Measurements from ENCODE around the gene RSAD1. TPM values are rescaled to one million over a fixed set of nuclear protein-coding genes. Genes with fewer than 3 reads are reported as not detected.

RSAD1 gene
- total RNA-seq, 2 donors from 2014 or later: 26.6 to 35.8 TPM

DNA sequence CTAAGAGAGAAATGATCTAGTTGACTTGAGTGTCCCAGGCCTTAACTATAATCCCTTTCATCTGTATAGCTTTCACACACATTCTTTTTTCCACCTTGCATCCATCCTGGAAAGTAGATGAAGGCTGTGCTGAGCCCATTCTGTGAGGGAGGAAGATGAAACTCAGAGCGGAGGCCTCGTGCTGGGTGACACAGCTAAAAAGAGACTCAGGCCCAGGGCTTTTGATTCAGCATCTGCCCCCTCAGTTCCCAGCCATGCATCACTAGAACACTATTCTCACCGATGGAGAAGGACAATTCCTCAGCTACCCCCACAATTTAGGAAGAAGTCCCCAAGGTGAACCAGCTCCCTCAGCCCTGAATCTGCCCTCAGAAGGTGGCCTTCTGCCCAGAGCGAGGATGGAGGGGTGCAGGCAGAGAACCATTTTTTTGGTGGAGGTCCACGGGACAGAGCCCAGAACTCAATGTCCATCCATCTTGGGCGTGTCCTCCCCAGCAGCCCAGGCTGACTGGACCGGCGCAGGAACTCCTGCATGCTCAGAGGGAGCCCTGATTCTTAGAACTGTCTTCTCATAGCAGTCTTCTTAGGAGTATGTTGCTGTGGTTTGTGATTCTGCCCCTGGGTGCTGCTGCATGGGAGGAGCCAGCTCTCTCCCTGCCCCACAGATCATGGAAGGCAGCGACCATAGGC lies 23.8 kb downstream of the RSAD1 start:
- H3K9ac ChIP-seq (ENCODE audit: extremely low read depth, low read length, poor library complexity, severe bottlenecking): no peak overlapping the region
- no peaks in the 10 kb centered on the region for H3K9me3 ChIP-seq (ENCODE audit: control insufficient read depth, low read length)
- no peaks in the 10 kb centered on the region for H3K4me1 ChIP-seq (ENCODE audit: control insufficient read depth, insufficient read depth, low read length)
- H3K27ac ChIP-seq (ENCODE audit: low read depth, low read length): no peak overlapping the region
- peaks cover 14% of the 10 kb centered on the region for H3K27me3 Mint-ChIP-seq (ENCODE audit: insufficient read depth)
- H3K27ac Mint-ChIP-seq: no peak overlapping the region
- DNase-seq: peak; percentile 34
- peaks cover 11% of the 10 kb centered on the region for H3K27me3 ChIP-seq (ENCODE audit: control insufficient read depth, insufficient read depth, low read length, poor library complexity, severe bottlenecking)
- no peak overlapping the region for H3K4me3 Mint-ChIP-seq
- 89 to 97% methylated on average over 3 to 9 of the region's 9 CpGs for WGBS, 2 experiments (ENCODE audit: insufficient coverage in 1 of 2, insufficient read length in 1 of 2)
- H3K36me3 ChIP-seq (ENCODE audit: control insufficient read depth, insufficient read depth, low read length): no peaks in the 10 kb centered on the region
- no peaks in the 10 kb centered on the region for H3K9me3 Mint-ChIP-seq
- peaks cover 5% of the 10 kb centered on the region for H3K4me1 Mint-ChIP-seq
- TF ChIP-seq, protein P1, sequence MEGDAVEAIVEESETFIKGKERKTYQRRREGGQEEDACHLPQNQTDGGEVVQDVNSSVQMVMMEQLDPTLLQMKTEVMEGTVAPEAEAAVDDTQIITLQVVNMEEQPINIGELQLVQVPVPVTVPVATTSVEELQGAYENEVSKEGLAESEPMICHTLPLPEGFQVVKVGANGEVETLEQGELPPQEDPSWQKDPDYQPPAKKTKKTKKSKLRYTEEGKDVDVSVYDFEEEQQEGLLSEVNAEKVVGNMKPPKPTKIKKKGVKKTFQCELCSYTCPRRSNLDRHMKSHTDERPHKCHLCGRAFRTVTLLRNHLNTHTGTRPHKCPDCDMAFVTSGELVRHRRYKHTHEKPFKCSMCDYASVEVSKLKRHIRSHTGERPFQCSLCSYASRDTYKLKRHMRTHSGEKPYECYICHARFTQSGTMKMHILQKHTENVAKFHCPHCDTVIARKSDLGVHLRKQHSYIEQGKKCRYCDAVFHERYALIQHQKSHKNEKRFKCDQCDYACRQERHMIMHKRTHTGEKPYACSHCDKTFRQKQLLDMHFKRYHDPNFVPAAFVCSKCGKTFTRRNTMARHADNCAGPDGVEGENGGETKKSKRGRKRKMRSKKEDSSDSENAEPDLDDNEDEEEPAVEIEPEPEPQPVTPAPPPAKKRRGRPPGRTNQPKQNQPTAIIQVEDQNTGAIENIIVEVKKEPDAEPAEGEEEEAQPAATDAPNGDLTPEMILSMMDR (conservative IDR thresholded peaks at IDR 0.05): no peak
- H3K4me3 ChIP-seq (ENCODE audit: low read length): no peak overlapping the region
- H3K36me3 Mint-ChIP-seq (ENCODE audit: low read depth): no peaks in the 10 kb centered on the region

DNA sequence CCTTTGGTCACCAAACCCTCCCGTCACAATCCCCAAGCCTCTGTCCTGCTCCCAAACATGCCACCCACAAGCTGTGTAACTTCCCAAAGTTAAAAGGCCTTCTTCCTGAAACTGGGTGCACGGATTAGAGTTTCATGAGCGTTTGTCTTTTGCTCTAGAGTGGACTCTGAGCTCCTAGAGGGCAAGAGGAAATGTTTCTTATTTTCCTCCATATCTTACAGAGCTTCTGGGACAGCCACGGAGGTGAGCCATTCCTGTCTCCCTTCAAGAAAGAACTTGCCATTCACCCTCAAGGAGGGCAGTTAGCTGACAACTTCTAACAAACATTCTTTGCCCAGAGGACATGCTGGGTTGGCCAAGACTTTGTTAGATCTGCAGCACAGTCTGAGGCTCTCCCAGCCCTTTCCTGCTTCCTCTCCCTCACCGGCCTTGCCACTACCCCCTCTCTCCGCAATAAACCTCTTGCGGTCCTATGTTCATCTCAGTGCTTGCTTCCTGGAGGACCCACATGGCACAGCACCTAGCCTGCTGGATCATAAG lies 27.0 kb downstream of the RSAD1 start:
- no peaks in the 10 kb centered on the region for H3K9me3 Mint-ChIP-seq

DNA sequence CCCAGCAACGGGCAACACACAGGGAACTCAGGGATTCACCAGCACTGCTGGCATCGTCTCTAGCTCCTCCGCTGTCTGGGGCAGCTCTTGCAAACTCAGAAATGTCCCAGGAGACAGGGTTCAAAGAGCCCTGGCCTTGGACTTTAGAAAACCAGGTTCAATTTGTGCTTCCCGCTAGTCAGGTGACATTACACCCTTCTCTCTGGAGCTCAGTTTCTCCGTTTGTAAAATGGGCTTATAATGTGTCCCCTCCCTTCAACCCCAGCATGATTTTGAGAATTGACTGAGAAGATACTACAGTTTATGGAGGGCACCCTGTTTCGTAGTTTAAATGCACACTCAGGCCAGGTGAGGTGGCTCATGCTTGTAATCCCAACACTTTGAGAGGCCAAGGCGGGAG lies 27.6 kb downstream of the RSAD1 start:
- no peak overlapping the region for H3K4me3 ChIP-seq (ENCODE audit: low read length)
- H3K27me3 ChIP-seq (ENCODE audit: control insufficient read depth, insufficient read depth, low read length, poor library complexity, severe bottlenecking): peaks cover 11% of the 10 kb centered on the region
- Mint-ChIP-seq H3K4me1 (peaks cover 16% of the 10 kb centered on the region), H3K9me3 (no peaks in the 10 kb centered on the region), H3K4me3 (no peak overlapping the region), H3K36me3 (ENCODE audit: low read depth) (no peaks in the 10 kb centered on the region), H3K27me3 (ENCODE audit: insufficient read depth) (peaks cover 14% of the 10 kb centered on the region), H3K27ac (no peak overlapping the region)
- TF ChIP-seq, protein P1 (conservative IDR thresholded peaks at IDR 0.05): no peak
- H3K4me1 ChIP-seq (ENCODE audit: control insufficient read depth, insufficient read depth, low read length): no peaks in the 10 kb centered on the region
- H3K9ac ChIP-seq (ENCODE audit: extremely low read depth, low read length, poor library complexity, severe bottlenecking): no peak overlapping the region
- WGBS, 2 experiments (ENCODE audit: insufficient coverage in 1 of 2, insufficient read length in 1 of 2): 91% methylated on average over 7 of the region's 7 CpGs
- H3K36me3 ChIP-seq (ENCODE audit: control insufficient read depth, insufficient read depth, low read length): no peaks in the 10 kb centered on the region
- peak; percentile 37 for DNase-seq
- H3K27ac ChIP-seq (ENCODE audit: low read depth, low read length): no peak overlapping the region
- no peaks in the 10 kb centered on the region for H3K9me3 ChIP-seq (ENCODE audit: control insufficient read depth, low read length)

More for the DNA sequence above, 27.0 kb downstream of the RSAD1 start:
- DNase-seq: peak; percentile 38
- 78 to 82% methylated on average over 3 to 7 of the region's 7 CpGs for WGBS, 2 experiments (ENCODE audit: insufficient coverage in 1 of 2, insufficient read length in 1 of 2)
- Histone ChIP-seq H3K27ac (ENCODE audit: low read depth, low read length) (no peak overlapping the region), H3K27me3 (ENCODE audit: control insufficient read depth, insufficient read depth, low read length, poor library complexity, severe bottlenecking) (peaks cover 11% of the 10 kb centered on the region), H3K4me1 (ENCODE audit: control insufficient read depth, insufficient read depth, low read length) (no peaks in the 10 kb centered on the region), H3K9me3 (ENCODE audit: control insufficient read depth, low read length) (no peaks in the 10 kb centered on the region), H3K9ac (ENCODE audit: extremely low read depth, low read length, poor library complexity, severe bottlenecking) (no peak overlapping the region), H3K36me3 (ENCODE audit: control insufficient read depth, insufficient read depth, low read length) (no peaks in the 10 kb centered on the region), H3K4me3 (ENCODE audit: low read length) (no peak overlapping the region)
- Mint-ChIP-seq H3K27ac (no peak overlapping the region), H3K27me3 (ENCODE audit: insufficient read depth) (peaks cover 14% of the 10 kb centered on the region), H3K4me1 (peaks cover 16% of the 10 kb centered on the region), H3K36me3 (ENCODE audit: low read depth) (no peaks in the 10 kb centered on the region), H3K4me3 (no peak overlapping the region)
- TF ChIP-seq, protein P1 (conservative IDR thresholded peaks at IDR 0.05): no peak

Measured in endodermal cell (in vitro differentiated cells).